Measurements from ENCODE around the gene CEP63.
"Not testable (repeated sequence)": the region's sequence is repeated elsewhere in the genome, so short reads cannot be mapped to it uniquely, and the experiment has no call there.

The CEP63 gene

GRCh38 chr3:134590766-134591165 is 104.9 kb downstream of the CEP63 start:
- DNase-seq (ENCODE audit: extremely low spot score) = no peak
- TF ChIP-seq, protein P1, sequence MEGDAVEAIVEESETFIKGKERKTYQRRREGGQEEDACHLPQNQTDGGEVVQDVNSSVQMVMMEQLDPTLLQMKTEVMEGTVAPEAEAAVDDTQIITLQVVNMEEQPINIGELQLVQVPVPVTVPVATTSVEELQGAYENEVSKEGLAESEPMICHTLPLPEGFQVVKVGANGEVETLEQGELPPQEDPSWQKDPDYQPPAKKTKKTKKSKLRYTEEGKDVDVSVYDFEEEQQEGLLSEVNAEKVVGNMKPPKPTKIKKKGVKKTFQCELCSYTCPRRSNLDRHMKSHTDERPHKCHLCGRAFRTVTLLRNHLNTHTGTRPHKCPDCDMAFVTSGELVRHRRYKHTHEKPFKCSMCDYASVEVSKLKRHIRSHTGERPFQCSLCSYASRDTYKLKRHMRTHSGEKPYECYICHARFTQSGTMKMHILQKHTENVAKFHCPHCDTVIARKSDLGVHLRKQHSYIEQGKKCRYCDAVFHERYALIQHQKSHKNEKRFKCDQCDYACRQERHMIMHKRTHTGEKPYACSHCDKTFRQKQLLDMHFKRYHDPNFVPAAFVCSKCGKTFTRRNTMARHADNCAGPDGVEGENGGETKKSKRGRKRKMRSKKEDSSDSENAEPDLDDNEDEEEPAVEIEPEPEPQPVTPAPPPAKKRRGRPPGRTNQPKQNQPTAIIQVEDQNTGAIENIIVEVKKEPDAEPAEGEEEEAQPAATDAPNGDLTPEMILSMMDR (IDR thresholded peaks at IDR 0.05; ENCODE audit: control extremely low read depth, extremely low read depth, low read depth, missing control alignments) = no peak
- CTCF ChIA-PET = interaction anchor here (1.1 to 2.8 kb wide), 3 partner anchors 10 to 13 kb away, joined by 4 to 11 read pairs (median 8); no protein-coding TSS in a partner anchor
- POLR2A ChIA-PET = no interaction called here

DNA sequence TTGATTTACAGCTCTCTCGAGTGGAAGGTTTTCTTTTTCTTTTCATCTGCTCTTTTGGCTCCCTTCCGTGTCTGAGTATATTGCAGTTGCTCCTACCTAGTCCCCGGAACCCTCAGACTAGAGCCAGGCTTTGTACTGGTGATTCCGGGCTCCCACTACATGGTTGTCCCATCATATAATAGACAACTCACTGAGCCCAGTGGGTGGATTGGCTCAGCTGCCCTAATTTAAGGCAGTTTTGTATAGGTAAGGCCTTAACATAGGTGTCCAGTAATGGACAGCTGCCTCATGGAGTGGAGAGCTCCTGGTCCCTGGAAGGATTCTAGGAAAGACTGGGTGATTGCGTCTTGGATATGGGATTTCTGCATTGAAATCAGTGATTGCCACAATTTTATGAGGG is 106.9 kb downstream of the CEP63 start:
- DNase-seq (ENCODE audit: extremely low spot score) = no peak
- POLR2A ChIA-PET = no interaction called here
- CTCF ChIA-PET = interaction anchor here (1.2 kb wide), 1 partner anchor 8 kb away, joined by 5 read pairs; no protein-coding TSS in a partner anchor
- TF ChIP-seq, protein P1 (IDR thresholded peaks at IDR 0.05; ENCODE audit: control extremely low read depth, extremely low read depth, low read depth, missing control alignments) = no peak

- POLR2A ChIA-PET = no interaction called here
- CTCF ChIA-PET = interaction anchor here (0.8 to 1.3 kb wide), 2 partner anchors 10 to 13 kb away, joined by 3 to 4 read pairs; no protein-coding TSS in a partner anchor
- TF ChIP-seq, protein P1 (IDR thresholded peaks at IDR 0.05; ENCODE audit: control extremely low read depth, extremely low read depth, low read depth, missing control alignments) = no peak
- no peak for DNase-seq (ENCODE audit: extremely low spot score)
Observed at GRCh38 chr3:134594331-134594741, 108.5 kb downstream of the CEP63 start.

GRCh38 chr3:134594986-134595385 is 109.1 kb downstream of the CEP63 start:
- POLR2A ChIA-PET; DNase-seq (ENCODE audit: extremely low spot score): not testable (repeated sequence)
- CTCF ChIA-PET = interaction anchor here (0.8 to 1.3 kb wide), 2 partner anchors 9 to 12 kb away, joined by 3 to 4 read pairs; no protein-coding TSS in a partner anchor

DNA sequence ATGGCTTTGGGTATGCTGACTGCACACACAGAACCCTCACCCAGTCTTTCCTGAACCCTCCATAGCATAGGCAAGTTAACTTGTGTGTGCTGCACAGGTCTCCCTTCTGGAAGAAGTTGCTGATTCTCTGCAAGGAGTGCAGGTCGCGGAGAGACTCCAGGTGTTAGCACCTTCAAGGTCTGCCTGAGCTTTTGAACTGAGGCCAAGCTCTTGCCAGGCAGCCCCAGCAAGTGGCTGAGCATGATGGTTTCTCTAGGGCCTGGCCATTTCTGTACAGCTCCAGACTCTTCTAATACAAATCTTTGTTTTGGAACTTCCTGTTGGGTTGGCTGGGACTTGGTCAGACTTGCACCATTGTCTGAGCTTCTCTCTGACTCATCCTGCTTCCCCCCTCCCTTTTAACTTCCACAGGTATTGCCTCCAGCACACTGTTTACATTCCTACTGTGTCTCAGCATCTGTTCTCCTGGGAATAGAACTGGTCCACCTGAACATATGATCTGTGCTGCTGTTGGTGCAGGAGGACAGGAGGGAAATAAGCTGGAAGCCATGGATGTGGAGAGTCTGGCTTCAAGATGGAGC is 111.6 kb downstream of the CEP63 start:
- ChIA-PET POLR2A (no interaction called here), CTCF (interaction anchor here (0.8 to 1.2 kb wide), 2 partner anchors 158 to 1445 kb away, joined by 3 to 6 read pairs; no protein-coding TSS in a partner anchor)
- no peak for DNase-seq (ENCODE audit: extremely low spot score)
- TF ChIP-seq, protein P1 (IDR thresholded peaks at IDR 0.05; ENCODE audit: control extremely low read depth, extremely low read depth, low read depth, missing control alignments) = no peak

GRCh38 chr3:134598763-134599545 is 113.1 kb downstream of the CEP63 start:
- TF ChIP-seq, protein P1 (IDR thresholded peaks at IDR 0.05; ENCODE audit: control extremely low read depth, extremely low read depth, low read depth, missing control alignments) = no peak
- ChIA-PET POLR2A (no interaction called here), CTCF (interaction anchor here (0.9 to 4.4 kb wide), 3 partner anchors 9 to 1444 kb away, joined by 3 to 30 read pairs (median 25); no protein-coding TSS in a partner anchor)

GRCh38 chr3:134600206-134600605 is 114.3 kb downstream of the CEP63 start:
- no peak for DNase-seq (ENCODE audit: extremely low spot score)
- ChIA-PET CTCF (interaction anchor here (0.6 to 6.1 kb wide), 29 partner anchors 8 to 1442 kb away, joined by 3 to 63 read pairs (median 4); no protein-coding TSS in a partner anchor), POLR2A (no interaction called here)
- TF ChIP-seq, protein P1 (IDR thresholded peaks at IDR 0.05; ENCODE audit: control extremely low read depth, extremely low read depth, low read depth, missing control alignments) = no peak

More at GRCh38 chr3:134598763-134599545, 113.1 kb downstream of the CEP63 start:
- DNase-seq (ENCODE audit: extremely low spot score) = no peak
